ENCODE measurements around the gene PCYT1B. TPM values are rescaled to one million over a fixed set of nuclear protein-coding genes. Genes with fewer than 3 reads are reported as not detected.
A peak's percentile ranks its signal among the peaks of the same experiment; 100 is the strongest.

Gene PCYT1B
- total RNA-seq, 4 donors from 2014 or later = 0.16 TPM; not detected in 3

DNA sequence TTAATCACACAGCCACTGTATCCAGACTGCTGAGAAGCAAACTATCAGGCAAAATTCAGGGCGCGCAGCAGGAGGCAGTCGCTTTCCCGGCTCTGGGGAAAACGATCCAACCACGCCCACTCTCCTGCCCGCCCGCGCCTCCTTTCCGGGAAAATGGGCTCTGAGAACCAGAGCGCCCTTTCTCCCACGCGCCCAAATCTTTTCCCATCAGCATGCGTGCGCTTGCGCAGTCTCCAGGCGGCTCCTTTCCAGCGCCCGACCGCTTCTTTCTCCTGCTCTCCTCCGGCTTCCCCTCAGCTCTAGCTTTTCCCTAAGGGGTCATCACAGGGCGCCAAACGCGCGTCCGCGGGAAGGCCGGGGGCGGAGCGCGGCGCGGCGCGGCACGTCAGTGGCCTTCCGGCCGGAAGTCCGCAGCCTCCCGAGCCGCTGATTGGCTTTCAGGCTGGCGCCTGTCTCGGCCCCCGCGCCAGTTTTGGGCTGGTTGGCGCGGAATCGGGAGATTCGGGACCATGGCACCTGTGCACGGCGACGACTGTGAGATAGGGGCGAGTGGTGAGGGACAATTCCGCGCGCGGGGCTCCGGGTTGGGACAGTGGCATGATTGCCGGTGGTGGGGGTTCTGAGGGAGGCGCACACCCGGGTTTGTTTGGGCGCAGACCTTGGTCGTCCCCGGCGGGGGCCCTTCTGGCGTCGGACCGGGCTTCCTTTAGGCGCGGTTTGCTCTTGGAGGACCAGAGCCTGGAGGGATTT, 46.5 kb upstream of the PCYT1B start, which contains the start of gene POLA1:
Gene POLA1, plus strand, starts transcription at position 466 of the 750 bp plus-strand sequence. Its CDS starts 44 bp downstream, at position 510.
- in situ Hi-C loops (cut with MboI; ENCODE audit: low pct_ligation_motif_present in 1 of 4, low pct_unique_long_range_greater_than_20kb in 1 of 4, low sequenced_read_pairs in 3 of 4) = no loop called here
- Histone ChIP-seq H3K27ac (peak within 1 kb of the TSS; percentile 53 to 91 (median 82)), H3K4me1 (peaks cover 0 to 8% (median 2%) of the 10 kb centered on the region in 4 donors), H3K9me3 (no peaks in the 10 kb centered on the region), H3K27me3 (no peaks in the 10 kb centered on the region), H3K36me3 (no peaks in the 10 kb centered on the region), H3K4me3 (peak within 1 kb of the TSS; percentile 25 to 76 (median 58))
- intact Hi-C loops (cut with DNase I; ENCODE audit: low total_unique reads) = no loop called here
- peak; percentile 91 for DNase-seq
- no peak for TF ChIP-seq POLR2A (IDR thresholded peaks at IDR 0.05)
- no peak for TF ChIP-seq EP300 (IDR thresholded peaks at IDR 0.05; ENCODE audit: low read depth)
- TF ChIP-seq POLR2AphosphoS5 (IDR thresholded peaks at IDR 0.05) = peak; percentile 11 to 47 (median 11)
- WGBS, 2 donors (ENCODE audit: low coverage in 1 of 2) = 0 to 50% methylated on average over 9 to 70 of the region's 70 CpGs

- WGBS, 2 donors (ENCODE audit: low coverage in 1 of 2) = 20 to 68% methylated on average over 1 to 4 of the region's 4 CpGs
- intact Hi-C loops (cut with DNase I; ENCODE audit: low total_unique reads) = no loop called here
- TF ChIP-seq POLR2A (IDR thresholded peaks at IDR 0.05) = no peak
- TF ChIP-seq POLR2AphosphoS5 (IDR thresholded peaks at IDR 0.05) = no peak
- no peak for TF ChIP-seq EP300 (IDR thresholded peaks at IDR 0.05; ENCODE audit: low read depth)
- TF ChIP-seq, protein P1, sequence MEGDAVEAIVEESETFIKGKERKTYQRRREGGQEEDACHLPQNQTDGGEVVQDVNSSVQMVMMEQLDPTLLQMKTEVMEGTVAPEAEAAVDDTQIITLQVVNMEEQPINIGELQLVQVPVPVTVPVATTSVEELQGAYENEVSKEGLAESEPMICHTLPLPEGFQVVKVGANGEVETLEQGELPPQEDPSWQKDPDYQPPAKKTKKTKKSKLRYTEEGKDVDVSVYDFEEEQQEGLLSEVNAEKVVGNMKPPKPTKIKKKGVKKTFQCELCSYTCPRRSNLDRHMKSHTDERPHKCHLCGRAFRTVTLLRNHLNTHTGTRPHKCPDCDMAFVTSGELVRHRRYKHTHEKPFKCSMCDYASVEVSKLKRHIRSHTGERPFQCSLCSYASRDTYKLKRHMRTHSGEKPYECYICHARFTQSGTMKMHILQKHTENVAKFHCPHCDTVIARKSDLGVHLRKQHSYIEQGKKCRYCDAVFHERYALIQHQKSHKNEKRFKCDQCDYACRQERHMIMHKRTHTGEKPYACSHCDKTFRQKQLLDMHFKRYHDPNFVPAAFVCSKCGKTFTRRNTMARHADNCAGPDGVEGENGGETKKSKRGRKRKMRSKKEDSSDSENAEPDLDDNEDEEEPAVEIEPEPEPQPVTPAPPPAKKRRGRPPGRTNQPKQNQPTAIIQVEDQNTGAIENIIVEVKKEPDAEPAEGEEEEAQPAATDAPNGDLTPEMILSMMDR (IDR thresholded peaks at IDR 0.05) = no peak
- no peak overlapping the region for H3K4me3 ChIP-seq
- H3K9me3 ChIP-seq = no peaks in the 10 kb centered on the region
- H3K4me1 ChIP-seq = peaks cover 0 to 8% (median 2%) of the 10 kb centered on the region in 4 donors
- no peaks in the 10 kb centered on the region for H3K36me3 ChIP-seq
- in situ Hi-C loops (cut with MboI; ENCODE audit: low pct_ligation_motif_present in 1 of 4, low pct_unique_long_range_greater_than_20kb in 1 of 4, low sequenced_read_pairs in 3 of 4) = no loop called here
- no peak overlapping the region for H3K27ac ChIP-seq
- H3K27me3 ChIP-seq = no peaks in the 10 kb centered on the region
- no peak for DNase-seq
Observed at GRCh38 chrX:24692305-24692704, 45.2 kb upstream of the PCYT1B start.

DNA sequence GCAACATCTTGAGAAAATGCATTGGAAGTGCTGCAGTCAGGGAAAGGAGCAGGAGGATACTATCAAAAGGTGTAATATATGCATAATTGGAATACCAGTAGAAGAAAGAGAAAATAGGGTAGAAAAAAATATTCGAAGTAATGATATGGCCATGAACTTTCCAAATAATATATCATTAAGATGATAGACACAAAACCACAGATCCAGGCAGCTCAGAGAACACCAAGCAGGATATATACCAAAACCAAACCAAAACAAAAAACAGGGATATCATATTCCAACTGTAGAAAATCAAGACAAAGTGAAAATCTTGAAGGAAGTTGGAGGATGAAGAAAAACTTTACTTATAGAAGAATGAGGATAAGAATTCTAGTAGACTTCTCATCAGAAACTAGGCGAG, 36.9 kb upstream of the PCYT1B start:
- Histone ChIP-seq H3K4me3 (no peak overlapping the region), H3K36me3 (no peaks in the 10 kb centered on the region), H3K27me3 (no peaks in the 10 kb centered on the region), H3K9me3 (no peaks in the 10 kb centered on the region), H3K4me1 (no peaks in the 10 kb centered on the region), H3K27ac (no peak overlapping the region)
- DNase-seq = no peak
- 63 to 67% methylated on average over 1 to 2 of the region's 2 CpGs for WGBS, 2 donors (ENCODE audit: low coverage in 1 of 2)
- intact Hi-C loops (cut with DNase I; ENCODE audit: low total_unique reads) (no loop called here), in situ Hi-C loops (cut with MboI; ENCODE audit: low pct_ligation_motif_present in 1 of 4, low pct_unique_long_range_greater_than_20kb in 1 of 4, low sequenced_read_pairs in 3 of 4) (no loop called here)
- TF ChIP-seq EP300 (IDR thresholded peaks at IDR 0.05; ENCODE audit: low read depth) = no peak
- TF ChIP-seq, protein P1 (IDR thresholded peaks at IDR 0.05) = no peak
- TF ChIP-seq POLR2A (IDR thresholded peaks at IDR 0.05) = no peak
- TF ChIP-seq POLR2AphosphoS5 (IDR thresholded peaks at IDR 0.05) = no peak

GRCh38 chrX:24682739-24683432, 35.7 kb upstream of the PCYT1B start:
- WGBS, 2 donors (ENCODE audit: low coverage in 1 of 2) = 75% methylated on average over 7 of the region's 7 CpGs; no CpG with 5 or more reads in 1 of the 2 donors
- no peak overlapping the region for H3K27ac ChIP-seq
- H3K9me3 ChIP-seq = no peaks in the 10 kb centered on the region
- H3K4me1 ChIP-seq = no peaks in the 10 kb centered on the region
- intact Hi-C loops (cut with DNase I; ENCODE audit: low total_unique reads) = no loop called here
- in situ Hi-C loops (cut with MboI; ENCODE audit: low pct_ligation_motif_present in 1 of 4, low pct_unique_long_range_greater_than_20kb in 1 of 4, low sequenced_read_pairs in 3 of 4) = no loop called here
- H3K4me3 ChIP-seq = no peak overlapping the region
- DNase-seq = no peak
- TF ChIP-seq POLR2AphosphoS5 (IDR thresholded peaks at IDR 0.05) = no peak
- TF ChIP-seq EP300 (IDR thresholded peaks at IDR 0.05; ENCODE audit: low read depth) = no peak
- TF ChIP-seq, protein P1 (IDR thresholded peaks at IDR 0.05) = no peak
- TF ChIP-seq POLR2A (IDR thresholded peaks at IDR 0.05) = no peak
- H3K36me3 ChIP-seq = no peaks in the 10 kb centered on the region
- no peaks in the 10 kb centered on the region for H3K27me3 ChIP-seq

All from transverse colon (tissue), 4 donors.